MCF 10A (cell line): ENCODE measurements around the gene LDB2. TPM values are rescaled to one million over a fixed set of nuclear protein-coding genes. Genes with fewer than 3 reads are reported as not detected.
A peak's percentile ranks its signal among the peaks of the same experiment; 100 is the strongest.

Experiments used
- BruUV-seq: library from RNA; stranded (reverse); fragments of 400-500 nt; replicated peaks from 2 replicates; lab custom pipeline; 2021; lab: Mats Ljungman, UMichigan
- CTCF ChIA-PET: fragments of 300-600 bp; sonication (Branson Sonifier 250); formaldehyde crosslinking; extraction: SDS; loops from one replicate; lab custom pipeline; 2021; ENCODE audit warnings: antibody characterized with exemption, inconsistent platforms; lab: Yijun Ruan, JAX
- POLR2A ChIA-PET: fragments of 300-600, 350-650 bp; sonication (Branson Sonifier 250); formaldehyde crosslinking; extraction: SDS; loops from one replicate; lab custom pipeline; 2020; ENCODE audit warnings: antibody characterized with exemption, inconsistent platforms; lab: Yijun Ruan, JAX
- DNase-seq: peaks from one replicate; pipeline ENCODE4 v3.0.0-alpha.2; 2018; ENCODE audit not compliant: unreplicated experiment
- H3K27ac Mint-ChIP-seq: one replicate; pipeline ENCODE4 v1.8.0; 2022; ENCODE audit warnings: mild to moderate bottlenecking, low read depth, mixed read lengths; ENCODE audit not compliant: unreplicated experiment
- H3K27me3 Mint-ChIP-seq: one replicate; pipeline ENCODE4 v1.8.0; 2022; ENCODE audit warnings: mixed read lengths; ENCODE audit not compliant: insufficient read depth, unreplicated experiment
- H3K36me3 Mint-ChIP-seq: one replicate; pipeline ENCODE4 v1.8.0; 2022; ENCODE audit warnings: mild to moderate bottlenecking, moderate library complexity, mixed read lengths; ENCODE audit not compliant: insufficient read depth, unreplicated experiment
- H3K4me1 Mint-ChIP-seq: one replicate; pipeline ENCODE4 v1.8.0; 2022; ENCODE audit warnings: mixed read lengths; ENCODE audit not compliant: insufficient read depth, unreplicated experiment
- H3K4me3 Mint-ChIP-seq: one replicate; pipeline ENCODE4 v1.8.0; 2022; ENCODE audit warnings: mild to moderate bottlenecking, moderate library complexity, mixed read lengths; ENCODE audit not compliant: unreplicated experiment
- H3K9me3 Mint-ChIP-seq: one replicate; pipeline ENCODE4 v1.8.0; 2022; ENCODE audit warnings: mixed read lengths; ENCODE audit not compliant: unreplicated experiment
- intact Hi-C: fragments of 100-400 bp; cut with micrococcal nuclease; formaldehyde crosslinking; loops from 2 replicates; pipeline ENCODE4 v1.14.1; 2022
- total RNA-seq: library from RNA; stranded (reverse); gene quantifications from 2 replicates; pipeline ENCODE4 v1.2.3, GENCODE V29; 2022
- TF ChIP-seq, protein P1 (sequence below): fragments of 200-600 bp; IDR thresholded peaks from one replicate; pipeline ENCODE4 v1.8.0; 2022; ENCODE audit warnings: antibody characterized with exemption, mild to moderate bottlenecking; ENCODE audit not compliant: unreplicated experiment

Gene LDB2
- total RNA-seq, 1 experiment from 2014 or later: not detected

DNA sequence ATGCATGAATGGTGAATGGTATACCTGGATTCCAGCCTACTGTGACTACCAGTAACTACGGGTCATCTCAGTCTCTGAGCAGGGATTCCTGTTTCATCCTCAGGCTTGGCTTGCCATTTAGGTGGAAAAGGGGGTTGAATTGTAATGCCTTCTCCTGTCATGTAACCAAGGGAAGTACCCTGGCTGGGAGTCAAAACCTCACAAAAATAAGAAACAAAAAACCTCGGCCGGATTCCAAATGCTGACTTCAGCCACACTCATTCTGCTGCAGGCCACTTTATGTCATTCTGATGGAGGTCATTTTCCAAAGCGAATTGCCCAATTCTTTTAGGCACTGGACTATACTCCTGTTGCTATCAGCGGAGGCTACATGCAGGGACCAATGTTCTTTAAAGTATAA lies 324.7 kb downstream of the LDB2 start:
- peaks cover 15% of the 10 kb centered on the region for H3K4me1 Mint-ChIP-seq

DNA sequence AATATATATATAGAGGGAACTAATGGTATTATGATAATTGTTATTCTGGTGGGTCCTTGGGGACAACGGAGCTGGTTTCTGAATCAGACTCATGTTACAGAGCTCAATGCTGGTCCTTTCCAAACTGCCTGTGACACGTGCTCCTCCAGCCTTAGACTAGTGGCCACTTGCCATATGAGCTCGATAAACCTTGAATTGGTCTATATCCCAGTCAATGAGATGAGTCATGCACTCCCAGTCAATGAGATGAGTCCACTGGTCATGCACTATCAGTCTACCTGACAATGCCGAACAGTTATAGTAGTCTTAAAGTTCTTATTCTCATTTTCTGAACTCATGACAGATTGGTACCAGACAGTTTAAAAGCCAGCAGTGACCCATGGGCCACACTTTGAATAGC lies 325.2 kb downstream of the LDB2 start:
- DNase-seq: peak; percentile 74
- ChIA-PET POLR2A (interaction anchor here (1.1 kb wide), 1 partner anchor 55 kb away, joined by 3 read pairs; no protein-coding TSS in a partner anchor), CTCF (interaction anchor here (0.5 to 0.6 kb wide), 3 partner anchors 19 to 805 kb away, joined by 3 to 4 read pairs (median 3); no protein-coding TSS in a partner anchor)
- Mint-ChIP-seq H3K36me3 (no peaks in the 10 kb centered on the region), H3K27ac (no peak overlapping the region), H3K9me3 (no peaks in the 10 kb centered on the region), H3K27me3 (peaks cover 43% of the 10 kb centered on the region), H3K4me3 (no peak overlapping the region), H3K4me1 (peaks cover 15% of the 10 kb centered on the region)
- intact Hi-C loops: no loop called here
- TF ChIP-seq, protein P1, sequence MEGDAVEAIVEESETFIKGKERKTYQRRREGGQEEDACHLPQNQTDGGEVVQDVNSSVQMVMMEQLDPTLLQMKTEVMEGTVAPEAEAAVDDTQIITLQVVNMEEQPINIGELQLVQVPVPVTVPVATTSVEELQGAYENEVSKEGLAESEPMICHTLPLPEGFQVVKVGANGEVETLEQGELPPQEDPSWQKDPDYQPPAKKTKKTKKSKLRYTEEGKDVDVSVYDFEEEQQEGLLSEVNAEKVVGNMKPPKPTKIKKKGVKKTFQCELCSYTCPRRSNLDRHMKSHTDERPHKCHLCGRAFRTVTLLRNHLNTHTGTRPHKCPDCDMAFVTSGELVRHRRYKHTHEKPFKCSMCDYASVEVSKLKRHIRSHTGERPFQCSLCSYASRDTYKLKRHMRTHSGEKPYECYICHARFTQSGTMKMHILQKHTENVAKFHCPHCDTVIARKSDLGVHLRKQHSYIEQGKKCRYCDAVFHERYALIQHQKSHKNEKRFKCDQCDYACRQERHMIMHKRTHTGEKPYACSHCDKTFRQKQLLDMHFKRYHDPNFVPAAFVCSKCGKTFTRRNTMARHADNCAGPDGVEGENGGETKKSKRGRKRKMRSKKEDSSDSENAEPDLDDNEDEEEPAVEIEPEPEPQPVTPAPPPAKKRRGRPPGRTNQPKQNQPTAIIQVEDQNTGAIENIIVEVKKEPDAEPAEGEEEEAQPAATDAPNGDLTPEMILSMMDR: no peak
- BruUV-seq: no TSS peak

More for the DNA sequence above, 324.7 kb downstream of the LDB2 start:
- H3K36me3 Mint-ChIP-seq: no peaks in the 10 kb centered on the region
- no peaks in the 10 kb centered on the region for H3K9me3 Mint-ChIP-seq
- no peak overlapping the region for H3K4me3 Mint-ChIP-seq
- H3K27ac Mint-ChIP-seq: no peak overlapping the region
- no TSS peak for BruUV-seq
- TF ChIP-seq, protein P1: no peak
- H3K27me3 Mint-ChIP-seq: peaks cover 43% of the 10 kb centered on the region
- ChIA-PET POLR2A (interaction anchor here (1.1 kb wide), 1 partner anchor 54 kb away, joined by 3 read pairs; no protein-coding TSS in a partner anchor), CTCF (interaction anchor here (0.5 to 0.6 kb wide), 2 partner anchors 18 to 804 kb away, joined by 3 read pairs; no protein-coding TSS in a partner anchor)
- intact Hi-C loops: no loop called here
- peak; percentile 91 for DNase-seq

DNA sequence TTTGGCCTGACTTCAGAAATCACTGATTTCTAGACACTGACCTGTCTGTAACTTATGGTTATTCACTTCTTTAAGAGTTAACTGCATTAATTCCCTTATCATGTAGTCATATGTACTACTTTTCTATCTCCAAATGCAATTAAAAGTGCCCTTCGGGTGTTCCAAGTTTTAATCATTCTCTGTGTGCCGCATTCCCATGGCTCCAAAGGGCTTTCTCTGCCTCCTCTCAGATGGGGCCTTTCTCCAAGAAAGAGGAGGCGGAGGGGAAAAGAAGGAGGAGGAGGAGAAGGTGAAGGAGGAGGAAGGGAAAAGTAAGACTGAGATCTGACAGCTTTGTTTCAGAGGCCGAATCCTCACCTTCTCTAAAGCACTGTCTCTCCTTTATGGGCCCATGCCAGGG lies 325.8 kb downstream of the LDB2 start:
- Mint-ChIP-seq H3K9me3 (no peaks in the 10 kb centered on the region), H3K4me1 (peaks cover 15% of the 10 kb centered on the region), H3K27ac (no peak overlapping the region), H3K27me3 (peaks cover 43% of the 10 kb centered on the region), H3K36me3 (no peaks in the 10 kb centered on the region), H3K4me3 (no peak overlapping the region)
- TF ChIP-seq, protein P1: no peak
- BruUV-seq: no TSS peak
- POLR2A ChIA-PET: no interaction called here
- DNase-seq: no peak
- CTCF ChIA-PET: interaction anchor here (0.6 kb wide), 2 partner anchors 760 to 988 kb away, joined by 4 read pairs; no protein-coding TSS in a partner anchor
- intact Hi-C loops: no loop called here

DNA sequence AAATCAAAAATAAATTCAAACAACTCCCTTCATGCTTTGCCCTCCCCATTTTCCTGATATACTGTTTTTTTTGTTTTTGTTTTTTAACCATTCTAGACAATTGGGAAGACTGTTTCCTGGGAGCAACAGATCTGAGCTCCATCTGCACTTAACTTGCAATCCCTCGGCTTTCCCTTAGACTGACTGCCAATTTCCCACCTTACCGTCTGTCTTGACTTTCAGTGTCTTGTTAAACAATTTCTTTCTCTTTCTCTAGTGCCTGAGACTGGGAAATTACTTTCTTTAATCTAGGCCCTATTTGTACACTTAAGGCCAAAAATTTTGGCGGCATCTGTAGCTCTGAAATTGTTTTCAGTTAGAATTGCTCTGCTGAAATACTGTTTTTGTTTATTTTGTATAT lies 326.3 kb downstream of the LDB2 start:
- Mint-ChIP-seq H3K9me3 (no peaks in the 10 kb centered on the region), H3K36me3 (no peaks in the 10 kb centered on the region), H3K27me3 (peaks cover 43% of the 10 kb centered on the region), H3K27ac (no peak overlapping the region), H3K4me3 (no peak overlapping the region), H3K4me1 (peaks cover 15% of the 10 kb centered on the region)
- ChIA-PET POLR2A (no interaction called here), CTCF (interaction anchor here (0.6 kb wide), 1 partner anchor 988 kb away, joined by 4 read pairs; no protein-coding TSS in a partner anchor)
- intact Hi-C loops: no loop called here
- no peak for DNase-seq
- BruUV-seq: no TSS peak
- TF ChIP-seq, protein P1: no peak
